CD14-positive monocyte (primary cell): ENCODE results near the gene TLR7. TPM values are rescaled to one million over a fixed set of nuclear protein-coding genes. Genes with fewer than 3 reads are reported as not detected.

ENCODE experiments used
- DNase-seq, 3 donors: peaks; one replicate each; pipeline ENCODE4 v3.0.0-alpha.2; 2011 to 2022
- H2AFZ ChIP-seq: 2 replicates; pipeline ENCODE4 v1.6.0; 2012; ENCODE audit warnings: mild to moderate bottlenecking, low read depth, low read length, inconsistent platforms; ENCODE audit not compliant: insufficient read depth, poor library complexity, severe bottlenecking
- H3K27ac ChIP-seq, 2 donors: 1 replicate in 1 of 2; 2 replicates in 1 of 2; pipeline ENCODE4 v1.5.1; 2012 to 2013; ENCODE audit warnings: low read length in 2 of 2, control low read depth in 1 of 2, inconsistent platforms in 1 of 2, low read depth in 1 of 2, mild to moderate bottlenecking in 1 of 2
- H3K27me3 ChIP-seq, 2 donors: one replicate each; pipeline versions ENCODE4 v1.6.0 to v1.6.1; 2011 to 2013; ENCODE audit warnings: low read length in 2 of 2; ENCODE audit not compliant: control insufficient read depth in 2 of 2, insufficient read depth in 2 of 2
- H3K36me3 ChIP-seq, 2 donors: replicated peaks in 1 of 2; 1 replicate in 1 of 2; 2 replicates in 1 of 2; pipeline versions ENCODE4 v1.5.1 to v1.6.1; 2012 to 2013; ENCODE audit warnings: low read length in 2 of 2, control low read depth in 1 of 2, inconsistent platforms in 1 of 2, mild to moderate bottlenecking in 1 of 2; ENCODE audit not compliant: insufficient read depth in 2 of 2, control insufficient read depth in 1 of 2
- H3K4me1 ChIP-seq, 2 donors: 1 replicate in 1 of 2; 2 replicates in 1 of 2; pipeline versions ENCODE4 v1.5.1 to v1.6.1; 2012 to 2013; ENCODE audit warnings: low read length in 2 of 2, control low read depth in 1 of 2, inconsistent platforms in 1 of 2, mild to moderate bottlenecking in 1 of 2, moderate library complexity in 1 of 2; ENCODE audit not compliant: insufficient read depth in 2 of 2, control insufficient read depth in 1 of 2
- H3K4me2 ChIP-seq: replicated peaks from 2 replicates; pipeline ENCODE3; 2012; ENCODE audit warnings: low read length, moderate library complexity, mild to moderate bottlenecking; ENCODE audit not compliant: poor library complexity, severe bottlenecking; ENCODE audit errors: extremely low read depth
- H3K4me3 ChIP-seq, 3 experiments: fragments of 200-600 bp in 1 of 3; sonication (generic) in 1 of 3; replicated peaks in 1 of 3; 1 replicate in 2 of 3; 2 replicates in 1 of 3; pipeline ENCODE4 v1.5.1; 2011 to 2013; ENCODE audit warnings: low read length in 3 of 3, mild to moderate bottlenecking in 3 of 3, control low read depth in 2 of 3, low read depth in 2 of 3, inconsistent platforms in 1 of 3, moderate library complexity in 1 of 3
- H3K79me2 ChIP-seq: 2 replicates; pipeline ENCODE4 v1.6.0; 2012; ENCODE audit warnings: mild to moderate bottlenecking, control low read depth, inconsistent platforms, low read length, moderate library complexity; ENCODE audit not compliant: insufficient read depth
- H3K9ac ChIP-seq: 2 replicates; pipeline ENCODE4 v1.6.0; 2017; ENCODE audit warnings: low read length, mild to moderate bottlenecking; ENCODE audit not compliant: insufficient read depth, poor library complexity, severe bottlenecking
- H3K9me3 ChIP-seq, 2 donors: replicated peaks in 1 of 2; 1 replicate in 1 of 2; 2 replicates in 1 of 2; pipeline versions ENCODE4 v1.5.1 to v1.6.1; 2012 to 2013; ENCODE audit warnings: low read length in 2 of 2, control low read depth in 1 of 2; ENCODE audit not compliant: control insufficient read depth in 1 of 2, insufficient read depth in 1 of 2
- H4K20me1 ChIP-seq: 2 replicates; pipeline ENCODE4 v1.6.0; 2012; ENCODE audit warnings: mild to moderate bottlenecking, low read length, control low read depth, moderate library complexity; ENCODE audit not compliant: insufficient read depth
- H3K27ac Mint-ChIP-seq, 7 donors: one replicate each; pipeline ENCODE4 v1.8.0; 2020; ENCODE audit warnings: mild to moderate bottlenecking in 7 of 7, mixed read lengths in 7 of 7, moderate library complexity in 6 of 7, inconsistent platforms in 2 of 7
- H3K27me3 Mint-ChIP-seq, 3 donors: one replicate each; pipeline ENCODE4 v1.8.0; 2021 to 2022; ENCODE audit warnings: low read depth in 3 of 3, mild to moderate bottlenecking in 3 of 3, mixed read lengths in 3 of 3, moderate library complexity in 3 of 3, inconsistent platforms in 1 of 3
- H3K36me3 Mint-ChIP-seq, 2 donors: one replicate each; pipeline ENCODE4 v1.8.0; 2020; ENCODE audit warnings: mixed read lengths in 2 of 2, inconsistent platforms in 1 of 2, mild to moderate bottlenecking in 1 of 2
- H3K4me1 Mint-ChIP-seq: one replicate; pipeline ENCODE4 v1.8.0; 2020; ENCODE audit warnings: mild to moderate bottlenecking, mixed read lengths
- H3K4me3 Mint-ChIP-seq, 2 donors: one replicate each; pipeline ENCODE4 v1.8.0; 2020; ENCODE audit warnings: mild to moderate bottlenecking in 2 of 2, mixed read lengths in 2 of 2, moderate library complexity in 1 of 2
- H3K9me3 Mint-ChIP-seq, 7 donors: one replicate each; pipeline ENCODE4 v1.8.0; 2020 to 2022; ENCODE audit warnings: mixed read lengths in 7 of 7, mild to moderate bottlenecking in 6 of 7, moderate library complexity in 6 of 7, inconsistent platforms in 2 of 7
- CTCF ChIP-seq: fragments of 200-600 bp; IDR thresholded peaks from one replicate; pipeline ENCODE4 v1.8.0; 2022; ENCODE audit warnings: antibody characterized with exemption, mild to moderate bottlenecking
- WGBS: methylation state at CpG from one replicate; pipeline ENCODE4 v1.1.5; 2013; ENCODE audit warnings: missing lambda C conversion rate; ENCODE audit not compliant: insufficient coverage; 5-methylcytosine and 5-hydroxymethylcytosine counted together
- intact Hi-C, 2 donors: fragments of 100-400 bp; cut with micrococcal nuclease; formaldehyde crosslinking; loops; one replicate each; pipeline versions ENCODE4 v1.15.0 to v1.15.1; 2023
- polyA plus RNA-seq, 3 donors: library from polyadenylated mRNA; depleted of rRNA in 1 of 3; unstranded in 2 of 3; stranded (reverse) in 1 of 3; fragments of 300-500 nt in 2 of 3; fragments of >200 nt in 1 of 3; fragmentation: Illumina TruSeq in 2 of 3; gene quantifications; 1 replicate in 2 of 3; 2 replicates in 1 of 3; pipeline ENCODE4 v1.2.3, GENCODE V29; 2012 to 2021

Gene TLR7
- polyA plus RNA-seq, 3 donors = 4.2 to 27.3 (median 23.0) TPM

- TF ChIP-seq CTCF = no peak
- no peaks in the 10 kb centered on the region for H4K20me1 ChIP-seq
- Mint-ChIP-seq H3K36me3 (no peaks in the 10 kb centered on the region), H3K4me1 (peaks cover 65% of the 10 kb centered on the region), H3K4me3 (no peak overlapping the region), H3K9me3 (peaks cover 0 to 11% (median 0%) of the 10 kb centered on the region in 7 donors), H3K27me3 (peaks cover 0 to 38% (median 0%) of the 10 kb centered on the region in 3 donors), H3K27ac (no peak overlapping the region)
- peaks cover 63 to 69% of the 10 kb centered on the region in 2 donors for H3K4me1 ChIP-seq
- intact Hi-C loops = loop anchor here in 1 of 2 donors (5.0 kb wide), 1 partner anchor 87 kb away; no protein-coding TSS in a partner anchor
- H3K9ac ChIP-seq = no peak overlapping the region
- DNase-seq = no peak
- H3K27me3 ChIP-seq = peaks cover 0 to 6% of the 10 kb centered on the region in 2 donors
- no peaks in the 10 kb centered on the region for H3K36me3 ChIP-seq
- no peak overlapping the region for H3K4me3 ChIP-seq
- peaks cover 3% of the 10 kb centered on the region for H3K79me2 ChIP-seq
- H3K4me2 ChIP-seq = no peak overlapping the region
- no peak overlapping the region for H3K27ac ChIP-seq
- no peaks in the 10 kb centered on the region for H3K9me3 ChIP-seq
- no peak overlapping the region for H2AFZ ChIP-seq
- WGBS = no CpG with 5 or more reads among the region's 7 CpGs
Observed at GRCh38 chrX:12899506-12899905, 32.6 kb downstream of the TLR7 start.

GRCh38 chrX:12901486-12901885 is 34.6 kb downstream of the TLR7 start:
- Histone ChIP-seq H3K27ac (no peak overlapping the region), H3K4me3 (no peak overlapping the region), H3K4me1 (peaks cover 70 to 73% of the 10 kb centered on the region in 2 donors), H3K79me2 (peaks cover 5% of the 10 kb centered on the region), H2AFZ (no peak overlapping the region), H3K27me3 (peaks cover 0 to 6% of the 10 kb centered on the region in 2 donors), H3K4me2 (peak overlapping the region; percentile 34), H4K20me1 (no peaks in the 10 kb centered on the region), H3K9me3 (no peaks in the 10 kb centered on the region), H3K9ac (no peak overlapping the region), H3K36me3 (no peaks in the 10 kb centered on the region)
- Mint-ChIP-seq H3K9me3 (peaks cover 0 to 14% (median 0%) of the 10 kb centered on the region in 7 donors), H3K27ac (peak overlapping the region in 5 of 7 donors; percentile 6 to 78 (median 35)), H3K36me3 (no peaks in the 10 kb centered on the region), H3K4me3 (peak overlapping the region; percentile 10 to 42), H3K4me1 (peaks cover 68% of the 10 kb centered on the region), H3K27me3 (peaks cover 0 to 40% (median 0%) of the 10 kb centered on the region in 3 donors)
- peak; percentile 37 to 51 (median 40) for DNase-seq
- TF ChIP-seq CTCF = peak; percentile 55
- intact Hi-C loops = no loop called here
- 0% methylated on average over 4 of the region's 10 CpGs for WGBS
